ENCODE data around the gene DERL3.

The DERL3 gene

DNA sequence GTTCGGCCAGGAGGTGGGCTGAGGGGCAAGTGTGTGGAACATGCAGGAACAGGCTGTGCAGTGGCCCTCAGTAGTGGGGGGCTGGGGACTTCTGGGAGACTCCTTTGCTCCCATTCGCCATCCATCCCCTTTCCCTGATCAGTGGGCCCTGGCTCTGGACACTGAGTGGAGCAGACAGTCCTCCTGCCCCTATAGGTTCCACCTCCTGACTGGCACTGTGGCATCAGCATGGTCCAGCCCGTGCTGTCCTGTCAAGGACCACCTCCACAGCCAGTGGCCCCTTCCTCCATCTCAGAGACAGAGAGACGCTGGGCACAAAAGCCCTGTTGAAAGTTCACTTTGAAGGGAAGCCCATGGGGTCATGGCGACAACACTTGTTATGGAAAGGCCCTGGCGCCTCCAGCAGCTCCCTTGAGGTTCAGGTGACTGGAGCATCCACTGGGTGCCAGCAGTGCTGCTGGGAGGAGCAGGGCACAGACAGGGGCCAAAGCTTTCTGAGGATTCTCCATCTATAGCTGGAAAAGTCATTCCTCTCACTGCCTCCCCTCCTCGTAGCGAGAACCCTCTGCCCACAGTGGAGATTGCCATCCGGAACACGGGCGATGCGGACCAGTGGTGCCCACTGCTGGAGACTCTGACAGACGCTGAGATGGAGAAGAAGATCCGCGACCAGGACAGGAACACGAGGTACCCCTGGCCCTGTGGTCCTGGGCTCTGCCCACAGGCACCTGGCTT is 5.6 kb downstream of the DERL3 start:
- TF ChIP-seq POLR2AphosphoS5 (IDR thresholded peaks at IDR 0.05; ENCODE audit: low read depth, low read length) (no peak), TAF1 (IDR thresholded peaks at IDR 0.05; ENCODE audit: borderline replicate concordance, insufficient read depth, low read length) (no peak), FOXP2 (optimal IDR thresholded peaks at IDR 0.05; ENCODE audit: borderline replicate concordance, extremely low read depth, extremely low read length, insufficient read depth) (no peak), SIN3A (IDR thresholded peaks at IDR 0.05; ENCODE audit: borderline replicate concordance, insufficient read depth, low read length) (no peak)
- TF ChIP-seq, protein P1, sequence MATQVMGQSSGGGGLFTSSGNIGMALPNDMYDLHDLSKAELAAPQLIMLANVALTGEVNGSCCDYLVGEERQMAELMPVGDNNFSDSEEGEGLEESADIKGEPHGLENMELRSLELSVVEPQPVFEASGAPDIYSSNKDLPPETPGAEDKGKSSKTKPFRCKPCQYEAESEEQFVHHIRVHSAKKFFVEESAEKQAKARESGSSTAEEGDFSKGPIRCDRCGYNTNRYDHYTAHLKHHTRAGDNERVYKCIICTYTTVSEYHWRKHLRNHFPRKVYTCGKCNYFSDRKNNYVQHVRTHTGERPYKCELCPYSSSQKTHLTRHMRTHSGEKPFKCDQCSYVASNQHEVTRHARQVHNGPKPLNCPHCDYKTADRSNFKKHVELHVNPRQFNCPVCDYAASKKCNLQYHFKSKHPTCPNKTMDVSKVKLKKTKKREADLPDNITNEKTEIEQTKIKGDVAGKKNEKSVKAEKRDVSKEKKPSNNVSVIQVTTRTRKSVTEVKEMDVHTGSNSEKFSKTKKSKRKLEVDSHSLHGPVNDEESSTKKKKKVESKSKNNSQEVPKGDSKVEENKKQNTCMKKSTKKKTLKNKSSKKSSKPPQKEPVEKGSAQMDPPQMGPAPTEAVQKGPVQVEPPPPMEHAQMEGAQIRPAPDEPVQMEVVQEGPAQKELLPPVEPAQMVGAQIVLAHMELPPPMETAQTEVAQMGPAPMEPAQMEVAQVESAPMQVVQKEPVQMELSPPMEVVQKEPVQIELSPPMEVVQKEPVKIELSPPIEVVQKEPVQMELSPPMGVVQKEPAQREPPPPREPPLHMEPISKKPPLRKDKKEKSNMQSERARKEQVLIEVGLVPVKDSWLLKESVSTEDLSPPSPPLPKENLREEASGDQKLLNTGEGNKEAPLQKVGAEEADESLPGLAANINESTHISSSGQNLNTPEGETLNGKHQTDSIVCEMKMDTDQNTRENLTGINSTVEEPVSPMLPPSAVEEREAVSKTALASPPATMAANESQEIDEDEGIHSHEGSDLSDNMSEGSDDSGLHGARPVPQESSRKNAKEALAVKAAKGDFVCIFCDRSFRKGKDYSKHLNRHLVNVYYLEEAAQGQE (IDR thresholded peaks at IDR 0.05; ENCODE audit: insufficient read depth in 1 of 2, low read depth in 2 of 2, low read length in 2 of 2) = no peak

DNA sequence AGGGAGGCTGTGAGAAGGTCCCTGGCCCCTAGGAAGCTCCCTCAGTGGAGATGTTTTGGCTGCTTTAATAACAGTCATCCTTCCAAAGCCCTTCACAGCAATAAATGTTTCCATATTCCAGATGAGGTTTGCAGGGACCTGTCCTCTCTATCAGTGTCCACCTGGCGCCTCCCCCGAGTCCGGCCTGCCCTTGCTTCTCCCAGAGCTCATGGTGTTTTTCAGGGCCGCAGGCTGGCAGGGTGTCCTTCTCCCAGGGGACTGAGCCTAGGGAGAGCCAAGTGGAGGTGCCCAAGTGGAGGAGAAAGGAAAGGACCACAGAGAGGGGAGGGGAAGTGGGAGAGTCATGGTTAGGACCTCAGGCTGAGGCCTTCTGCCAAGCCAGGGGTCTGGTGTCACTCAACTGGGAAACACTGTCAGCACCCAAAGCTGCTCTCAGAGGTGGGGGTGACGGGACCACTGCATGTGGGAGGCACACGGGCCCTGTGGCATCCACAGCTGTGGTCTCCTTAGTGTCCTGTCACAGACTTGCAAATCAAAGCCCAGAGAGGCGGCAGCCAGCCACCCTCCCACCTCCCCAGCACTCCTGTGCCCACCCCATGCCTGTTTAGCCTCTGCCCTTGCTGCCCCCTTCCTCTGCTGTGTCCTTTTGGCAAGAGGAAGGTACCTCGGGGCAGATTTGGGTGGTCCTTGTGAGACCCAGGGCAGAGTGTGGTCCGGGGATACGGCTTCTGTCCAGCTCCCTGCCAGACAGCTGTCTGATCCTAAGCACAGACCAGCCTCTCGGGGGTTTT is 6.4 kb downstream of the DERL3 start:
- no peak for TF ChIP-seq FOXP2 (optimal IDR thresholded peaks at IDR 0.05; ENCODE audit: borderline replicate concordance, extremely low read depth, extremely low read length, insufficient read depth)
- TF ChIP-seq SIN3A (IDR thresholded peaks at IDR 0.05; ENCODE audit: borderline replicate concordance, insufficient read depth, low read length) = no peak
- no peak for TF ChIP-seq TAF1 (IDR thresholded peaks at IDR 0.05; ENCODE audit: borderline replicate concordance, insufficient read depth, low read length)
- TF ChIP-seq, protein P1 (IDR thresholded peaks at IDR 0.05; ENCODE audit: insufficient read depth in 1 of 2, low read depth in 2 of 2, low read length in 2 of 2) = no peak
- no peak for TF ChIP-seq POLR2AphosphoS5 (IDR thresholded peaks at IDR 0.05; ENCODE audit: low read depth, low read length)

DNA sequence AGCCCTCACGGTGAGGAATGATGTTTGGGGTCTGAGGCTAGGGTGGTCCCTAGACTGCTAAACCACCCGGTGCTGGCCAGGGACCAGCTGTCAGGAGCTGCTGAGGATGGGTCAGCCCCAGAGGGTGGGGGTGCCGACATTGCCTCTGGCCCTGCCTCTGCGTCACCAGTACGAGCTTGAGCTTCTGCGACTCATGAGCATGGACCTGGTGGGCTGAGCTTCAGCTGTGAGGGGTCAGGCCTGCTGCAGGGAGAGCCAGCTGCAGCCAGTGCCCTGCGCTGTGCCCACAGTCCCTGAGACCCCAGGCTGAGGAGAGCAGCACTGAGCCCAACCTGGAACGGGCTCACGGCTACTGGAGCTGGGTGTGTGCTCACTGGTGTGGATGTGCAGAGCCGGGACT is 7.0 kb downstream of the DERL3 start:
- TF ChIP-seq FOXP2 (optimal IDR thresholded peaks at IDR 0.05; ENCODE audit: borderline replicate concordance, extremely low read depth, extremely low read length, insufficient read depth) (no peak), SIN3A (IDR thresholded peaks at IDR 0.05; ENCODE audit: borderline replicate concordance, insufficient read depth, low read length) (no peak), POLR2AphosphoS5 (IDR thresholded peaks at IDR 0.05; ENCODE audit: low read depth, low read length) (no peak), TAF1 (IDR thresholded peaks at IDR 0.05; ENCODE audit: borderline replicate concordance, insufficient read depth, low read length) (no peak)
- TF ChIP-seq, protein P1 (IDR thresholded peaks at IDR 0.05; ENCODE audit: insufficient read depth in 1 of 2, low read depth in 2 of 2, low read length in 2 of 2) = no peak

DNA sequence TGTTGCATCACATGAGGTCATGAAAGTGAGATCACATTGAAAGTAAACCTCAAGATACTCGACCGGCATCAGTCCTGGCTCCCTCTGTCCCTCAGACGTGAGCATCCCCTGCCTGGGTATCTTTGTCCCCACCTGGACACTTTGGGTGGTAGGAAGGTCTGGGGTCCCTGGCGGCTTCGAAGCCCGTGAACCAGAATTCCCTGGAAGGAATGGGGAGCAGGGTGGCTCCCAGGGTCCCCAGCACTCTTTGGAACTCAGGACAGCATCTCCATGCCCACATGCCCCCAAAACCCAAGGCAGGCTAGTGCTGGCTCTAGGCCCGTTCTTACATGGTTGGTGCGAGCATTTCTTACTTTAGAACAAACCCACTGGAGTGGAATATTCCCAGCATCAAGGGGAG is 7.5 kb downstream of the DERL3 start:
- TF ChIP-seq FOXP2 (optimal IDR thresholded peaks at IDR 0.05; ENCODE audit: borderline replicate concordance, extremely low read depth, extremely low read length, insufficient read depth) (no peak), POLR2AphosphoS5 (IDR thresholded peaks at IDR 0.05; ENCODE audit: low read depth, low read length) (no peak), TAF1 (IDR thresholded peaks at IDR 0.05; ENCODE audit: borderline replicate concordance, insufficient read depth, low read length) (no peak), SIN3A (IDR thresholded peaks at IDR 0.05; ENCODE audit: borderline replicate concordance, insufficient read depth, low read length) (no peak)
- TF ChIP-seq, protein P1 (IDR thresholded peaks at IDR 0.05; ENCODE audit: insufficient read depth in 1 of 2, low read depth in 2 of 2, low read length in 2 of 2) = no peak
